Measurements from ENCODE around the gene TMEM40.

The TMEM40 gene

GRCh38 chr3:12766541-12766940 lies 7.5 kb upstream of the TMEM40 start:
- Histone ChIP-seq H3K18ac (ENCODE audit: low read length) (no peak overlapping the region), H4K8ac (ENCODE audit: low read depth, low read length) (no peak overlapping the region), H3K9ac (ENCODE audit: low read length) (no peak overlapping the region), H3K4ac (ENCODE audit: low read depth, low read length) (no peak overlapping the region), H2BK5ac (ENCODE audit: low read length) (no peak overlapping the region), H3K79me1 (ENCODE audit: low read length) (no peaks in the 10 kb centered on the region), H3K27me3 (ENCODE audit: insufficient read depth, low read length, poor library complexity) (no peaks in the 10 kb centered on the region), H3K23ac (ENCODE audit: low read length) (no peak overlapping the region), H3K56ac (ENCODE audit: low read length) (no peak overlapping the region), H4K5ac (ENCODE audit: low read length) (no peak overlapping the region), H3K79me2 (ENCODE audit: control insufficient read depth, insufficient read depth, low read length) (no peaks in the 10 kb centered on the region), H3K4me1 (ENCODE audit: control insufficient read depth, low read depth, low read length) (no peaks in the 10 kb centered on the region), H3K36me3 (ENCODE audit: control insufficient read depth, insufficient read depth, low read length) (no peaks in the 10 kb centered on the region), H2BK120ac (ENCODE audit: low read depth, low read length) (no peak overlapping the region), H3K4me3 (ENCODE audit: low read length) (no peak overlapping the region), H2BK15ac (replicated peaks; ENCODE audit: low read depth) (no peak overlapping the region), H3K4me2 (ENCODE audit: low read length) (no peak overlapping the region), H3K27ac (ENCODE audit: low read depth, low read length) (no peak overlapping the region), H2AK5ac (ENCODE audit: low read length) (no peak overlapping the region)
- DNase-seq, result no peak
- no CpG with 5 or more reads among the region's 6 CpGs for WGBS (ENCODE audit: extremely low coverage, insufficient coverage, low lambda C conversion rate)

GRCh38 chr3:12764171-12764776 lies 5.2 kb upstream of the TMEM40 start:
- no peak overlapping the region for H3K4me3 ChIP-seq (ENCODE audit: low read length)

GRCh38 chr3:12759693-12760565 lies 870 bp upstream of the TMEM40 start:
- H3K23ac ChIP-seq (ENCODE audit: low read length), result no peak overlapping the region
- H3K27me3 ChIP-seq (ENCODE audit: insufficient read depth, low read length, poor library complexity), result no peaks in the 10 kb centered on the region
- no peak overlapping the region for H3K4me2 ChIP-seq (ENCODE audit: low read length)
- no peak overlapping the region for H3K4me3 ChIP-seq (ENCODE audit: low read length)
- no peaks in the 10 kb centered on the region for H3K79me1 ChIP-seq (ENCODE audit: low read length)
- H3K9ac ChIP-seq (ENCODE audit: low read length), result no peak overlapping the region
- H3K4ac ChIP-seq (ENCODE audit: low read depth, low read length), result no peak overlapping the region
- H4K8ac ChIP-seq (ENCODE audit: low read depth, low read length), result no peak overlapping the region
- no peaks in the 10 kb centered on the region for H3K36me3 ChIP-seq (ENCODE audit: control insufficient read depth, insufficient read depth, low read length)
- no peak overlapping the region for H3K27ac ChIP-seq (ENCODE audit: low read depth, low read length)
- H3K4me1 ChIP-seq (ENCODE audit: control insufficient read depth, low read depth, low read length), result peaks cover 5% of the 10 kb centered on the region
- H3K56ac ChIP-seq (ENCODE audit: low read length), result peak overlapping the region; percentile 80
- no peak overlapping the region for H4K5ac ChIP-seq (ENCODE audit: low read length)
- peak overlapping the region; percentile 25 for H2BK5ac ChIP-seq (ENCODE audit: low read length)
- H3K18ac ChIP-seq (ENCODE audit: low read length), result no peak overlapping the region
- no peak overlapping the region for H2BK120ac ChIP-seq (ENCODE audit: low read depth, low read length)
- no CpG with 5 or more reads among the region's 8 CpGs for WGBS (ENCODE audit: extremely low coverage, insufficient coverage, low lambda C conversion rate)
- no peaks in the 10 kb centered on the region for H3K79me2 ChIP-seq (ENCODE audit: control insufficient read depth, insufficient read depth, low read length)
- peak; percentile 33 for DNase-seq
- no peak overlapping the region for H2AK5ac ChIP-seq (ENCODE audit: low read length)
- H2BK15ac ChIP-seq (replicated peaks; ENCODE audit: low read depth), result no peak overlapping the region

More at GRCh38 chr3:12764171-12764776, 5.2 kb upstream of the TMEM40 start:
- Histone ChIP-seq H3K79me2 (ENCODE audit: control insufficient read depth, insufficient read depth, low read length) (no peaks in the 10 kb centered on the region), H4K5ac (ENCODE audit: low read length) (no peak overlapping the region), H4K8ac (ENCODE audit: low read depth, low read length) (no peak overlapping the region), H3K23ac (ENCODE audit: low read length) (no peak overlapping the region), H3K9ac (ENCODE audit: low read length) (no peak overlapping the region), H3K18ac (ENCODE audit: low read length) (no peak overlapping the region), H2BK15ac (replicated peaks; ENCODE audit: low read depth) (no peak overlapping the region), H3K36me3 (ENCODE audit: control insufficient read depth, insufficient read depth, low read length) (no peaks in the 10 kb centered on the region), H3K79me1 (ENCODE audit: low read length) (no peaks in the 10 kb centered on the region), H3K4me2 (ENCODE audit: low read length) (no peak overlapping the region), H2BK120ac (ENCODE audit: low read depth, low read length) (no peak overlapping the region), H3K27me3 (ENCODE audit: insufficient read depth, low read length, poor library complexity) (no peaks in the 10 kb centered on the region), H2AK5ac (ENCODE audit: low read length) (no peak overlapping the region), H3K56ac (ENCODE audit: low read length) (no peak overlapping the region), H3K27ac (ENCODE audit: low read depth, low read length) (no peak overlapping the region), H3K4ac (ENCODE audit: low read depth, low read length) (no peak overlapping the region), H3K4me1 (ENCODE audit: control insufficient read depth, low read depth, low read length) (peaks cover 5% of the 10 kb centered on the region), H2BK5ac (ENCODE audit: low read length) (no peak overlapping the region)
- WGBS (ENCODE audit: extremely low coverage, insufficient coverage, low lambda C conversion rate), result no CpG with 5 or more reads among the region's 8 CpGs
- DNase-seq, result no peak

- no peak overlapping the region for H4K5ac ChIP-seq (ENCODE audit: low read length)
- no peak overlapping the region for H3K4ac ChIP-seq (ENCODE audit: low read depth, low read length)
- H4K8ac ChIP-seq (ENCODE audit: low read depth, low read length), result no peak overlapping the region
- H2AK5ac ChIP-seq (ENCODE audit: low read length), result no peak overlapping the region
- no peak overlapping the region for H3K18ac ChIP-seq (ENCODE audit: low read length)
- no peak overlapping the region for H3K27ac ChIP-seq (ENCODE audit: low read depth, low read length)
- no peak overlapping the region for H2BK120ac ChIP-seq (ENCODE audit: low read depth, low read length)
- no peaks in the 10 kb centered on the region for H3K79me2 ChIP-seq (ENCODE audit: control insufficient read depth, insufficient read depth, low read length)
- WGBS (ENCODE audit: extremely low coverage, insufficient coverage, low lambda C conversion rate), result no CpG with 5 or more reads among the region's 5 CpGs
- H3K23ac ChIP-seq (ENCODE audit: low read length), result no peak overlapping the region
- H3K79me1 ChIP-seq (ENCODE audit: low read length), result no peaks in the 10 kb centered on the region
- H3K4me3 ChIP-seq (ENCODE audit: low read length), result no peak overlapping the region
- no peak overlapping the region for H3K56ac ChIP-seq (ENCODE audit: low read length)
- no peaks in the 10 kb centered on the region for H3K27me3 ChIP-seq (ENCODE audit: insufficient read depth, low read length, poor library complexity)
- H3K36me3 ChIP-seq (ENCODE audit: control insufficient read depth, insufficient read depth, low read length), result no peaks in the 10 kb centered on the region
- peaks cover 5% of the 10 kb centered on the region for H3K4me1 ChIP-seq (ENCODE audit: control insufficient read depth, low read depth, low read length)
- H2BK5ac ChIP-seq (ENCODE audit: low read length), result no peak overlapping the region
- H3K9ac ChIP-seq (ENCODE audit: low read length), result no peak overlapping the region
- no peak overlapping the region for H2BK15ac ChIP-seq (replicated peaks; ENCODE audit: low read depth)
- no peak for DNase-seq
- H3K4me2 ChIP-seq (ENCODE audit: low read length), result no peak overlapping the region
Measured at GRCh38 chr3:12758025-12758781, 856 bp downstream of the TMEM40 start.

DNA sequence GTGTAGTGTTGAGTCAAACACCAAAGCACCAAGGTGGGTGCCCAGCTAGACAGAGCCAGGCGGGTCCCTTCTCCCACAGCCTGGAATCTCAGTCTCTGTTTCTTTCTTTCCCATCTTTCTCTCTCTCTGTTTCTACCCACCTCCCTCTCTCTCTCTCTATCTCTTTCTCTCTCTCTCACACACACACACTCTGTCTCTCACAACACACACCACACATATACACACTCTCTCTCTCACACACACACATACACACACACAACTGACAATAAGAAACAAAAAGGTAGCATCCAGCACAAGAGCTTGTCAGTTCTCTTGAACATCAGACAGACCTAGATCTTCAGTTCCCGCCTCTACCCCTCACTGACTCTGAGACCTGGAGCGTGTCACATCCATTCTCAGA lies 2.4 kb downstream of the TMEM40 start:
- no peak overlapping the region for H2BK120ac ChIP-seq (ENCODE audit: low read depth, low read length)
- H2BK5ac ChIP-seq (ENCODE audit: low read length), result no peak overlapping the region
- H3K18ac ChIP-seq (ENCODE audit: low read length), result no peak overlapping the region
- H3K27me3 ChIP-seq (ENCODE audit: insufficient read depth, low read length, poor library complexity), result no peaks in the 10 kb centered on the region
- no peak overlapping the region for H4K5ac ChIP-seq (ENCODE audit: low read length)
- no peak overlapping the region for H3K4ac ChIP-seq (ENCODE audit: low read depth, low read length)
- WGBS (ENCODE audit: extremely low coverage, insufficient coverage, low lambda C conversion rate), result no CpG with 5 or more reads among the region's 3 CpGs
- no peak for DNase-seq
- H3K36me3 ChIP-seq (ENCODE audit: control insufficient read depth, insufficient read depth, low read length), result no peaks in the 10 kb centered on the region
- peaks cover 5% of the 10 kb centered on the region for H3K4me1 ChIP-seq (ENCODE audit: control insufficient read depth, low read depth, low read length)
- H4K8ac ChIP-seq (ENCODE audit: low read depth, low read length), result no peak overlapping the region
- H3K23ac ChIP-seq (ENCODE audit: low read length), result no peak overlapping the region
- no peak overlapping the region for H3K4me3 ChIP-seq (ENCODE audit: low read length)
- no peaks in the 10 kb centered on the region for H3K79me2 ChIP-seq (ENCODE audit: control insufficient read depth, insufficient read depth, low read length)
- no peak overlapping the region for H3K4me2 ChIP-seq (ENCODE audit: low read length)
- H2BK15ac ChIP-seq (replicated peaks; ENCODE audit: low read depth), result no peak overlapping the region
- no peak overlapping the region for H3K27ac ChIP-seq (ENCODE audit: low read depth, low read length)
- no peak overlapping the region for H2AK5ac ChIP-seq (ENCODE audit: low read length)
- no peak overlapping the region for H3K56ac ChIP-seq (ENCODE audit: low read length)
- no peaks in the 10 kb centered on the region for H3K79me1 ChIP-seq (ENCODE audit: low read length)
- H3K9ac ChIP-seq (ENCODE audit: low read length), result no peak overlapping the region
